Stimulated activated CD8-positive, alpha-beta memory T cell treated with anti-CD3 and anti-CD28 coated beads, Interleukin-4, amount 100 ng/mL, for 48 hours (primary cell): ENCODE measurements around the gene SRA1.

Source experiments
- DNase-seq: peaks from one replicate; pipeline ENCODE4 v3.0.0-alpha.2; 2020

SRA1 gene

GRCh38 chr5:140570058-140570457 is 12.8 kb upstream of the SRA1 start:
- peak; percentile 18 for DNase-seq

DNA sequence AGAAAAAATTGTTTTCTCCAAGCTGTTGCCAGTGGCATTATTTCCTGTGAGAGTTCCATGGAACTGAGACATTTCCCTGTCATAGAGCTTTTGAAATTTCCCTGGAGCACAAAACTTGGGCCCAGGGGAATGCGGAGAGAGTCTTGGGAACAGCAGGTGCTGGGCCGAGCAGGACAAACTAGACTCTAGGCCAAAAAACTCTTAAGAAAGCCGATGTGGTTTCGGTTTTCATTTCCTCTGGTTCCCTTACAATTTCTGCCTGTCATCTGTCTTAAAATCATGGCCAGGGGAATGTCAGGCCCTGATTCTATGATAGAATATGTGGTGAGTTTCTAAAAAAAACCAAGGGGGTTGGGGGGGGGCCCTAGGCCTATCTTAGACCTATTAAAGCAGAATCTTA is 11.9 kb upstream of the SRA1 start:
- DNase-seq = peak; percentile 20

GRCh38 chr5:140568443-140569063 is 11.3 kb upstream of the SRA1 start:
- peak; percentile 23 for DNase-seq

DNA sequence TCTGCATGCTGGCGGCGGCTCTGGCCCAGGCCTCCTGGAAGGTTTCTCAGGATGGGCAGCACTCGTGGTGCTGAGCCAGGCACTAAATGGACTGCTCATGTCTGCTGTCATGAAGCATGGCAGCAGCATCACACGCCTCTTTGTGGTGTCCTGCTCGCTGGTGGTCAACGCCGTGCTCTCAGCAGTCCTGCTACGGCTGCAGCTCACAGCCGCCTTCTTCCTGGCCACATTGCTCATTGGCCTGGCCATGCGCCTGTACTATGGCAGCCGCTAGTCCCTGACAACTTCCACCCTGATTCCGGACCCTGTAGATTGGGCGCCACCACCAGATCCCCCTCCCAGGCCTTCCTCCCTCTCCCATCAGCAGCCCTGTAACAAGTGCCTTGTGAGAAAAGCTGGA is 10.6 kb upstream of the SRA1 start:
- no peak for DNase-seq

DNA sequence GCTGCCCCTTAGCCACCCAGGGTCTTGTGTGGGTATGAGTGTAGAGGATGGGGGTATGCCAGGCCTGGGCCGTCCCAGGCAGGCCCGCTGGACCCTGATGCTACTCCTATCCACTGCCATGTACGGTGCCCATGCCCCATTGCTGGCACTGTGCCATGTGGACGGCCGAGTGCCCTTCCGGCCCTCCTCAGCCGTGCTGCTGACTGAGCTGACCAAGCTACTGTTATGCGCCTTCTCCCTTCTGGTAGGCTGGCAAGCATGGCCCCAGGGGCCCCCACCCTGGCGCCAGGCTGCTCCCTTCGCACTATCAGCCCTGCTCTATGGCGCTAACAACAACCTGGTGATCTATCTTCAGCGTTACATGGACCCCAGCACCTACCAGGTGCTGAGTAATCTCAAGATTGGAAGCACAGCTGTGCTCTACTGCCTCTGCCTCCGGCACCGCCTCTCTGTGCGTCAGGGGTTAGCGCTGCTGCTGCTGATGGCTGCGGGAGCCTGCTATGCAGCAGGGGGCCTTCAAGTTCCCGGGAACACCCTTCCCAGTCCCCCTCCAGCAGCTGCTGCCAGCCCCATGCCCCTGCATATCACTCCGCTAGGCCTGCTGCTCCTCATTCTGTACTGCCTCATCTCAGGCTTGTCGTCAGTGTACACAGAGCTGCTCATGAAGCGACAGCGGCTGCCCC is 10.0 kb upstream of the SRA1 start:
- no peak for DNase-seq

- no peak for DNase-seq
These were observed 9.4 kb upstream of the SRA1 start for GRCh38 chr5:140566665-140567064.

GRCh38 chr5:140565780-140566095 is 8.5 kb upstream of the SRA1 start:
- DNase-seq = no peak

- DNase-seq = no peak
These were observed 7.9 kb upstream of the SRA1 start for GRCh38 chr5:140565024-140565779.

GRCh38 chr5:140564196-140565023 is 7.1 kb upstream of the SRA1 start, which contains the start of the genes APBB3 and SLC35A4:
TSS of gene APBB3 (minus strand) at chr5:140564598. CDS start at chr5:140564245, 353 bp downstream.
TSS of gene SLC35A4 (plus strand) at chr5:140564828. CDS start at chr5:140567170, 2,342 bp downstream.
- peak; percentile 96 for DNase-seq

GRCh38 chr5:140563596-140563995 is 6.3 kb upstream of the SRA1 start:
- no peak for DNase-seq

DNA sequence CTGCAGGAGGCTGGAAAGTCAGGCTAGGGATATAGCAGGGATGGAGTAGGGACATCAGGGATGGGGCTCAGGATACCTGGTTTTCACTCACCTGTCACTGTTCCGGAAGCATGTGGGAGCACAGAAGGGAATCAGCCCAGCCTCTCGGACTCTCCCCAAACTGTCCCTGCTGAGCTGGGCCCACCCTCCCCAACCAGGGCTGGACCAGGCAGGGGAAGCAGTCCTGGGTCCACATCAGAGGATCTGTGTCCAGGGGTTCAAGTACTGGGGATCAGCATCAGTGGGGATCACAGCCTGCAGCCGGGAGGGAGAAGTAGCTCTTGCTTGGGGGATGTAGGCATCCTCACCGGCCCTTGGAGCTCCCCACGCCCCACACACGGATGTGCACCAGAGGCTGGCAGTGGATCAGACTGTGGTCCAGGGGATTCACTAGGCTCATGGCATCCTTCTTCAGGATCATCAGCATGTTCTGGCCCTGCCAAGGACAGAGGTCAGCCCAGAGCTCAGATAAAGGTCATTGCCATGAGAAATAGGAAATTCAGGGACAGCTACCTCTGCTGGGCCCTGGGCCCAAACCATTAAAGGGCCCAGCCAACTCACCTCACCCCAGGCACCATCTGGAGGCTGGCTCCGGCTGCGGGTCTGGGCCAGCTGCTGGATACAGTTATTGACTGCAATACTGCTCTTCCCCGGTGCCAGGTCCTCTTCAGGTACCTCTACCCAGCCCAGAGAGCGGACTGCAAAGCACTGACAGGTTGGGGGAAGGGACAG is 4.7 kb upstream of the SRA1 start:
- DNase-seq = no peak

DNA sequence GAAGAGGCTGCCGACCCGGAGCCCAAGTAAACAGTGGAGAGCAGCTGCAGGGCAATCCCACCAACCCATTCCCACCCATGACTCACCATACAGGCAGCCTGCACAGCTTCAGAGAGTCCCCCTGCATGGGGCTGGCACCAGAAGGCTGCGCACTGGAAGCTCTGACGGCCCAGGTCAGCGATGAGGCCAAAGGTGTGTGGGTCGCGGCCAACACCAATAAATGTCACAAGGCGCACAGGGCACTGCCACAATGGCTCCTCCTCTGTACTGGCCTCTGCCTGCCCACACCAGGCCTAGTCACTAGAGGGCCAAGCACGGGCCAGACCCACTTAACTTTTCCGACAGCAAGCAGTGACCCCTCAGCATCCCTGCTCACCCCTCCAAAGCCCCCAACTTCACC is 3.0 kb upstream of the SRA1 start:
- DNase-seq = no peak

DNA sequence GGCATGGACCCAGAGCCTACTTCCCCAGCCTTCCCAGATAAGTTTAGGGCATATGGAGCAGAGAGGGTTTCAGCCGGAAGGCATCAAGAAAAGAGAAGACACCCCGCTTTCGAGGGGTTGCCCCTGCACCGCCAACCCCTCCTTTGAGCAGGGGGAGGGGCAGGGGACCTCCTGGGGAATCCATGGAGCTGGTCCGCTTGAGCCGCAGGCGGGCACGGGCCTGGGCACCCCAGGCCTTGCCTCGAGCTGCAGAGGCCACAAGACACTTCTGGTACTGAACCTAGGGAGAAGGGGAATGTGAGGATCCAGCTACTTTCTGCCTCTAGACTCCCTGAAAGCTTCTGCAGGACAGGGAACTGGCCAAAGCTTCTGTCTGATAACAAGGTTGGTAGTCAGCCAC is 1.3 kb upstream of the SRA1 start:
- no peak for DNase-seq

DNA sequence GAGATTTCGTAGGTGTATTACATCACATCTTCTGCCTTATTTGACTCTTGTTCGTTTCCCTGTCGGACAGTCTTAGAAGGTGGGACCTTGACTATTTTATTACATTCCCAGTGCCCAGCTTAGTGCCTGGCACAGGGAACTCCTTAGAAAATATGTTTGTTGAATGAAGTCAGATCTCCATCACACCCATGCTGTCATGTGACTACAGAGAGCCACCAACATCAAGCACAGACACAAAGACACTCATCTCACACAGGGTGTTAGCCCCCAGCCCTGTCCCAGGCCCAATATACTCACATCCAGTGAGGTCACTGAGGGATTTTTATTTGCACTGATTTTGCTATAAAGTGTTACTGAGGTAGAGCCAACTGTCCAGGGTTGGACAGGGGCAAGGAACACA is 692 bp upstream of the SRA1 start:
- DNase-seq = no peak

- no peak for DNase-seq
These were observed 835 bp downstream of the SRA1 start for GRCh38 chr5:140556438-140556837.

- DNase-seq = no peak
These were observed 1.4 kb downstream of the SRA1 start for GRCh38 chr5:140555747-140556312.

- DNase-seq = no peak
These were observed 2.8 kb downstream of the SRA1 start for GRCh38 chr5:140554454-140554853.

DNA sequence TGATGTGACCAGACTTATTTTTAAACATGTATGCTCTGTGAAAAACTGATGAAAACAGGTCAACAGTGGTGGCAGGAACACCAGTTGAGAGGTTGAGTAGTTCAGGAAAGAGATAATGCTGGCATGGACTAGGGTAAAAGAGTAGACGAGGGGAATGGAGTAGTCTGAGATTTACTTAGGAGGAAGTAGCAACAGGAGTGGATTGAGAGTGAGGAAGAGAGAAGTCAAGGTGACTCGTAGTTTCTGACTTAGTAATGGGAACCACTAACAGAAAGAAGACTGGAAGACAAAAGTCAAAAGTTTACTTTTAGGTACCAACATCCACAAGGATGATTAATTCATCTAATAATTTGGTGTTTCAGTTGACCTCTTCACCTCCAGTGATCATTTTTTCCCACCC is 3.6 kb downstream of the SRA1 start:
- DNase-seq = no peak

GRCh38 chr5:140551872-140552271 is 5.4 kb downstream of the SRA1 start:
- peak; percentile 10 for DNase-seq

GRCh38 chr5:140550147-140551079 is 6.9 kb downstream of the SRA1 start:
- DNase-seq = peak; percentile 22
